GM12878 (cell line): ENCODE data around the gene ASB9. TPM values are rescaled to one million over a fixed set of nuclear protein-coding genes. Genes with fewer than 3 reads are reported as not detected.

Experiments used
- ATAC-seq: fragments of 200-7000 bp; cut with Tn5 transposase; 3 replicates; pipeline ENCODE4 v1.9.1; 2020; ENCODE audit warnings: mild to moderate bottlenecking, moderate library complexity
- BruUV-seq: library from RNA; stranded (reverse); fragments of 400-500 nt; replicated peaks from 2 replicates; lab custom pipeline; 2021; lab: Mats Ljungman, UMichigan
- CTCF ChIA-PET: fragments of 300-600 bp; sonication (Branson Sonifier 250); formaldehyde crosslinking; extraction: SDS; loops from one replicate; lab custom pipeline; 2021; ENCODE audit warnings: inconsistent platforms; lab: Yijun Ruan, JAX
- POLR2A ChIA-PET: fragments of 350-600 bp; formaldehyde crosslinking; extraction: SDS; loops from one replicate; lab custom pipeline; 2021; ENCODE audit warnings: inconsistent platforms; lab: Charles Lee
- RAD21 ChIA-PET: fragments of 300-600 bp; sonication (Branson Sonifier 250); formaldehyde crosslinking; loops from one replicate; lab custom pipeline; 2023; ENCODE audit warnings: antibody characterized with exemption; ENCODE audit not compliant: unreplicated experiment; lab: Charles Lee
- SMC1A ChIA-PET: fragments of 300-600 bp; sonication (Branson Sonifier 250); formaldehyde crosslinking; loops from one replicate; lab custom pipeline; 2023; ENCODE audit not compliant: unreplicated experiment, uncharacterized antibody; lab: Charles Lee
- DNase-seq: peaks from one replicate; pipeline ENCODE4 v3.0.0-alpha.2; 2011; ENCODE audit warnings: low read depth, low spot score
- FAIRE-seq: peaks from 3 replicates; lab custom pipeline; 2011; peaks lifted over from hg19 to GRCh38; lab: Jason Lieb, UNC
- H2AFZ ChIP-seq: 2 replicates; pipeline ENCODE4 v1.6.0; 2011; ENCODE audit warnings: low read depth, low read length, control low read depth; ENCODE audit not compliant: control insufficient read depth
- H3K27ac ChIP-seq: 2 replicates; pipeline ENCODE4 v1.5.1; 2011; ENCODE audit warnings: control low read depth; ENCODE audit not compliant: control insufficient read depth, insufficient read depth
- H3K27me3 ChIP-seq, 2 experiments: replicated peaks in 1 of 2; 2 replicates each; pipeline versions ENCODE4 v1.6.0 to v1.6.1; 2011; ENCODE audit warnings: low read length in 1 of 2; ENCODE audit not compliant: control insufficient read depth in 2 of 2, insufficient read depth in 2 of 2
- H3K36me3 ChIP-seq, 2 experiments: 2 replicates each; pipeline ENCODE4 v1.5.1; 2011; ENCODE audit warnings: low read length in 1 of 2; ENCODE audit not compliant: control insufficient read depth in 2 of 2, insufficient read depth in 2 of 2
- H3K4me1 ChIP-seq: 2 replicates; pipeline ENCODE4 v1.6.1; 2011; ENCODE audit warnings: mild to moderate bottlenecking, low read length, moderate library complexity, mixed read lengths; ENCODE audit not compliant: control insufficient read depth, insufficient read depth
- H3K4me2 ChIP-seq: 2 replicates; pipeline ENCODE4 v1.6.0; 2011; ENCODE audit warnings: control low read depth; ENCODE audit not compliant: control insufficient read depth, insufficient read depth
- H3K4me3 ChIP-seq: fragments of 200-600 bp; sonication (generic); 2 replicates; pipeline ENCODE4 v1.5.1; 2016
- H3K79me2 ChIP-seq: 2 replicates; pipeline ENCODE4 v1.6.0; 2011; ENCODE audit warnings: low read length; ENCODE audit not compliant: control insufficient read depth, insufficient read depth
- H3K9ac ChIP-seq: 2 replicates; pipeline ENCODE4 v1.8.0; 2011; ENCODE audit warnings: low read length, control low read depth, mixed read lengths; ENCODE audit not compliant: control insufficient read depth, insufficient read depth
- H3K9me3 ChIP-seq: replicated peaks from 3 replicates; pipeline ENCODE4 v1.5.1; 2011; ENCODE audit warnings: mild to moderate bottlenecking, low read length; ENCODE audit not compliant: control insufficient read depth, insufficient read depth
- H4K20me1 ChIP-seq: 2 replicates; pipeline ENCODE4 v1.6.0; 2011; ENCODE audit not compliant: control insufficient read depth, insufficient read depth
- MTA2 ChIP-seq: fragments of 450-650 bp; IDR thresholded peaks from 2 replicates; pipeline ENCODE4 v1.6.1; 2016; ENCODE audit warnings: low read depth, mild to moderate bottlenecking, moderate library complexity
- NFXL1 ChIP-seq: fragments of 450-650 bp; IDR thresholded peaks from 2 replicates; pipeline ENCODE4 v1.6.1; 2017; ENCODE audit warnings: antibody characterized with exemption, mild to moderate bottlenecking, borderline replicate concordance
- REST ChIP-seq: IDR thresholded peaks from 2 replicates; pipeline ENCODE4 v1.6.1; 2012; ENCODE audit warnings: mild to moderate bottlenecking, low read depth, low read length
- ZBTB4 ChIP-seq: fragments of 450-650 bp; formaldehyde crosslinking; IDR thresholded peaks from 2 replicates; pipeline ENCODE4 v1.4.0; 2022; ENCODE audit warnings: mild to moderate bottlenecking, moderate library complexity
- ZNF687 ChIP-seq: fragments of 450-650 bp; IDR thresholded peaks from 2 replicates; pipeline ENCODE4 v1.6.1; 2017; ENCODE audit warnings: mild to moderate bottlenecking, moderate library complexity
- WGBS: methylation state at CpG from one replicate; pipeline ENCODE4 v1.1.6; 2016; ENCODE audit warnings: low lambda C conversion rate; ENCODE audit not compliant: insufficient replicate concordance, insufficient coverage; ENCODE audit errors: missing lambda C conversion rate; 5-methylcytosine and 5-hydroxymethylcytosine counted together
- in situ Hi-C: fragments of 300-500 bp; cut with MboI; formaldehyde crosslinking; loops from 9 replicates; pipeline ENCODE4 v1.14.3; 2018; ENCODE audit warnings: mixed read lengths
- intact Hi-C: fragments of 100-400 bp; cut with micrococcal nuclease; formaldehyde crosslinking; loops from one replicate; pipeline ENCODE4 v1.14.2; 2022; ENCODE audit not compliant: unreplicated experiment
- polyA plus RNA-seq, 11 experiments: library from polyadenylated mRNA; depleted of rRNA in 4 of 11; unstranded in 6 of 11; stranded (reverse) in 5 of 11; fragments of >200 nt; fragmentation: Nextera tagmentation in 4 of 11; fragmentation: Illumina TruSeq in 1 of 11; extraction: Ambion mirVana in 4 of 11; extraction: Trizol in 1 of 11; gene quantifications; 1 replicate in 1 of 11; 2 replicates in 10 of 11; pipeline versions ENCODE4 v1.2.1 to v1.2.3, GENCODE V29; 2011 to 2016; ENCODE audit warnings: inconsistent platforms in 2 of 11, missing spikeins in 2 of 11, low read depth in 1 of 11
- total RNA-seq, 4 experiments: library from RNA; depleted of rRNA in 3 of 4; stranded (reverse); fragments of >200 nt in 3 of 4; fragmentation: Illumina TruSeq in 1 of 4; extraction: Trizol in 1 of 4; gene quantifications; 2 replicates each; pipeline versions ENCODE4 v1.2.1 to v1.2.3, GENCODE V29; 2013 to 2021

Gene ASB9
- total and polyA plus RNA-seq, 10 of the 15 experiments (the other 5 are each of a cell fraction or from before 2014, with no cell fraction given) = 0.31 to 3.5 (median 0.74) TPM

- no peaks in the 10 kb centered on the region for H4K20me1 ChIP-seq
- ChIA-PET POLR2A (no interaction called here), SMC1A (no interaction called here), CTCF (interaction anchor here (0.9 kb wide), 1 partner anchor 20 kb away, joined by 4 read pairs; no protein-coding TSS in a partner anchor), RAD21 (no interaction called here)
- H3K4me3 ChIP-seq = no peak overlapping the region
- no peak overlapping the region for H3K9ac ChIP-seq
- H2AFZ ChIP-seq = no peak overlapping the region
- H3K27me3 ChIP-seq = no peaks in the 10 kb centered on the region
- no peaks in the 10 kb centered on the region for H3K9me3 ChIP-seq
- WGBS = 30% methylated on average over 1 of the region's 1 CpG
- in situ Hi-C loops = no loop called here
- no peak overlapping the region for H3K4me2 ChIP-seq
- no TSS peak for BruUV-seq
- intact Hi-C loops = no loop called here
- DNase-seq = no peak
- H3K27ac ChIP-seq = no peak overlapping the region
- H3K36me3 ChIP-seq = no peaks in the 10 kb centered on the region
- H3K79me2 ChIP-seq = no peaks in the 10 kb centered on the region
- no peak for TF ChIP-seq ZNF687
- TF ChIP-seq MTA2 = no peak
- TF ChIP-seq NFXL1 = no peak
- TF ChIP-seq ZBTB4 (CRISPR knock-in tag) = no peak
- TF ChIP-seq REST = no peak
- FAIRE-seq = no peak
- no peaks in the 10 kb centered on the region for H3K4me1 ChIP-seq
- ATAC-seq = no peak
These were observed 45.1 kb downstream of the ASB9 start for GRCh38 chrX:15224747-15225146.
